ENCODE results near the gene MTUS2. TPM values are rescaled to one million over a fixed set of nuclear protein-coding genes. Genes with fewer than 3 reads are reported as not detected.

MTUS2 gene
- total and polyA plus RNA-seq, 10 of the 15 experiments (the other 5 are each of a cell fraction or from before 2014, with no cell fraction given), result under 0.01 to 0.05 (median 0.02) TPM; not detected in 6

- in situ Hi-C loops (cut with MboI) (no loop called here), intact Hi-C loops (cut with micrococcal nuclease; ENCODE audit: unreplicated experiment) (no loop called here)
- Histone ChIP-seq H3K27me3 (replicated peaks in 1 of 2; ENCODE audit: control insufficient read depth in 2 of 2, insufficient read depth in 2 of 2, low read length in 1 of 2) (no peaks in the 10 kb centered on the region), H2AFZ (ENCODE audit: control insufficient read depth, low read depth, low read length) (no peak overlapping the region), H3K9ac (ENCODE audit: control insufficient read depth, insufficient read depth, low read length) (no peak overlapping the region), H3K79me2 (ENCODE audit: control insufficient read depth, insufficient read depth, low read length) (peaks cover 18% of the 10 kb centered on the region), H3K36me3 (ENCODE audit: control insufficient read depth in 2 of 2, insufficient read depth in 2 of 2, low read length in 1 of 2) (peaks cover 6 to 7% of the 10 kb centered on the region in 2 experiments; a peak in 3 of 4 replicates), H3K9me3 (replicated peaks; ENCODE audit: control insufficient read depth, insufficient read depth, low read length) (no peaks in the 10 kb centered on the region), H4K20me1 (ENCODE audit: control insufficient read depth, insufficient read depth) (0 out of 2 replicates have a peak, but pooled peaks cover 6% of the 10 kb centered on the region), H3K4me2 (ENCODE audit: control insufficient read depth, insufficient read depth) (no peak overlapping the region), H3K4me3 (no peak overlapping the region), H3K27ac (ENCODE audit: control insufficient read depth, insufficient read depth) (no peak overlapping the region), H3K4me1 (ENCODE audit: control insufficient read depth, insufficient read depth, low read length) (peaks cover 13% of the 10 kb centered on the region)
- TF ChIP-seq ZNF207 (IDR thresholded peaks at IDR 0.05; ENCODE audit: borderline replicate concordance) (no peak), ELK1 (IDR thresholded peaks at IDR 0.05; ENCODE audit: low read depth, low read length) (no peak), NR2F1 (conservative IDR thresholded peaks at IDR 0.05) (no peak), HDAC2 (IDR thresholded peaks at IDR 0.05) (no peak), ZBTB40 (IDR thresholded peaks at IDR 0.05; ENCODE audit: borderline replicate concordance) (no peak), BCLAF1 (IDR thresholded peaks at IDR 0.05) (no peak), SPI1 (IDR thresholded peaks at IDR 0.05; ENCODE audit: borderline replicate concordance, insufficient read depth, low read depth, low read length) (no peak), SIX5 (IDR thresholded peaks at IDR 0.05; ENCODE audit: low read depth, low read length, severe bottlenecking) (no peak), PBX3 (IDR thresholded peaks at IDR 0.05; ENCODE audit: insufficient replicate concordance, low read depth, low read length) (no peak)
- WGBS (ENCODE audit: insufficient coverage, insufficient replicate concordance, low lambda C conversion rate, missing lambda C conversion rate), result 91% methylated on average over 8 of the region's 8 CpGs
- POLR2A ChIA-PET, result interaction anchor here (0.6 to 0.7 kb wide), 2 partner anchors 263 to 470 kb away, joined by 3 read pairs; no protein-coding TSS in a partner anchor
- CTCF ChIA-PET, result interaction anchor here (0.6 to 1.6 kb wide), 6 partner anchors 46 to 570 kb away, joined by 3 to 8 read pairs (median 4); no protein-coding TSS in a partner anchor
- RAD21 ChIA-PET (ENCODE audit: unreplicated experiment), result interaction anchor here (1.0 to 1.6 kb wide), 5 partner anchors 32 to 573 kb away, joined by 3 to 6 read pairs (median 4); no protein-coding TSS in a partner anchor
- FAIRE-seq (no peak), DNase-seq (ENCODE audit: low read depth, low spot score) (no peak), ATAC-seq (no peak)
- SMC1A ChIA-PET (ENCODE audit: uncharacterized antibody, unreplicated experiment), result no interaction called here
- BruUV-seq (replicated peaks), result no TSS peak
These were observed 722.2 kb downstream of the MTUS2 start for GRCh38 chr13:29542381-29542780.
